ENCODE results near the gene TXNL4B. TPM values are rescaled to one million over a fixed set of nuclear protein-coding genes. Genes with fewer than 3 reads are reported as not detected.

TXNL4B gene
- total and polyA plus RNA-seq, 9 of the 15 experiments (the other 6 are each of a cell fraction or from before 2014, with no cell fraction given) = 11.9 to 38.0 (median 22.3) TPM

- TF ChIP-seq TOE1 (IDR thresholded peaks at IDR 0.05; ENCODE audit: borderline replicate concordance) = peak; percentile 89
- TF ChIP-seq TOE1 (CRISPR knock-in tag; IDR thresholded peaks at IDR 0.05; ENCODE audit: borderline replicate concordance, low read depth) = no peak
- TF ChIP-seq NCOA1 (IDR thresholded peaks at IDR 0.05; ENCODE audit: low read depth) = no peak
- TF ChIP-seq XRCC5 (IDR thresholded peaks at IDR 0.05; ENCODE audit: low read depth, low read length) = peak; percentile 77; the same call in 1 of the 2 replicates
- TF ChIP-seq RBM17 (IDR thresholded peaks at IDR 0.05; ENCODE audit: borderline replicate concordance, low read depth, low read length) = no peak
- no peak for TF ChIP-seq MED1 (CRISPR knock-in tag; IDR thresholded peaks at IDR 0.05; ENCODE audit: borderline replicate concordance)
- TF ChIP-seq HIVEP1 (CRISPR knock-in tag; IDR thresholded peaks at IDR 0.05) = no peak
- TF ChIP-seq ESRRA (IDR thresholded peaks at IDR 0.05; ENCODE audit: borderline replicate concordance, low read depth) = peak; percentile 21; the same call in 1 of the 2 replicates
- no peak for TF ChIP-seq HNRNPH1 (optimal IDR thresholded peaks at IDR 0.05; ENCODE audit: low read depth, low read length)
- no peak for TF ChIP-seq ATF1 (CRISPR knock-in tag; IDR thresholded peaks at IDR 0.05)
- TF ChIP-seq ATF1 (tag; IDR thresholded peaks at IDR 0.05) = no peak
- TF ChIP-seq CBX5 (IDR thresholded peaks at IDR 0.05; ENCODE audit: borderline replicate concordance, low read depth) = no peak
- TF ChIP-seq RHOXF2B (CRISPR knock-in tag; conservative IDR thresholded peaks at IDR 0.05) = no peak
- TF ChIP-seq WHSC1 (IDR thresholded peaks at IDR 0.05; ENCODE audit: low read length) = no peak
- no peak for TF ChIP-seq ETS1 (conservative IDR thresholded peaks at IDR 0.05; ENCODE audit: control insufficient read depth, low read depth, low read length)
- no peak for TF ChIP-seq STAT5A (IDR thresholded peaks at IDR 0.05; ENCODE audit: borderline replicate concordance, low read length)
- no peak for TF ChIP-seq HMGXB4 (CRISPR knock-in tag; IDR thresholded peaks at IDR 0.05)
- TF ChIP-seq ZNF431 (CRISPR knock-in tag; IDR thresholded peaks at IDR 0.05) = no peak
- TF ChIP-seq SMC3 (conservative IDR thresholded peaks at IDR 0.05; ENCODE audit: insufficient read depth, low read depth, low read length) = peak; percentile 87
- no peak for TF ChIP-seq YBX1 (IDR thresholded peaks at IDR 0.05)
- TF ChIP-seq TFAP4 (CRISPR knock-in tag; IDR thresholded peaks at IDR 0.05; ENCODE audit: borderline replicate concordance) = peak; percentile 59; the same call in 1 of the 2 replicates
Measured at GRCh38 chr16:72124761-72125634, 31.6 kb upstream of the TXNL4B start (continued).
